Lung microvascular endothelial cell (primary cell): Measurements from ENCODE around the gene CDKN2AIPNL. TPM values are rescaled to one million over a fixed set of nuclear protein-coding genes. Genes with fewer than 3 reads are reported as not detected.
A peak's percentile ranks its signal among the peaks of the same experiment; 100 is the strongest.
"Not testable (repeated sequence)": the region's sequence is repeated elsewhere in the genome, so short reads cannot be mapped to it uniquely, and the experiment has no call there.

Experiments
- DNase-seq, 2 donors: peaks; one replicate each; pipeline versions ENCODE4 v3.0.0 to v3.0.0-alpha.2; 2010; ENCODE audit warnings: low read depth in 2 of 2
- total RNA-seq: library from RNA; depleted of rRNA; stranded (reverse); fragments of >200 nt; gene quantifications from 2 replicates; pipeline ENCODE4 v1.2.1, GENCODE V29; 2014

Gene CDKN2AIPNL
- total RNA-seq, 1 donor from 2014 or later, result 52.0 TPM

GRCh38 chr5:134438721-134439123, 27.0 kb upstream of the CDKN2AIPNL start:
- no peak for DNase-seq

- DNase-seq, result peak; percentile 54 to 64
Observed at GRCh38 chr5:134437847-134438581, 26.3 kb upstream of the CDKN2AIPNL start.

- DNase-seq, result peak; percentile 11
Observed at GRCh38 chr5:134437340-134437846, 25.7 kb upstream of the CDKN2AIPNL start.

- peak; percentile 86 to 88 for DNase-seq
Observed at GRCh38 chr5:134436523-134437339, 25.1 kb upstream of the CDKN2AIPNL start.

GRCh38 chr5:134435560-134435959, 23.9 kb upstream of the CDKN2AIPNL start:
- DNase-seq, result peak in 1 of 2 donors; percentile 50

GRCh38 chr5:134432677-134433359, 21.1 kb upstream of the CDKN2AIPNL start:
- peak in 1 of 2 donors; percentile 32 for DNase-seq

- DNase-seq, result no peak
Observed at GRCh38 chr5:134432174-134432573, 20.5 kb upstream of the CDKN2AIPNL start.

- no peak for DNase-seq
Observed at GRCh38 chr5:134430001-134430569, 18.4 kb upstream of the CDKN2AIPNL start.

GRCh38 chr5:134427540-134428041, 15.9 kb upstream of the CDKN2AIPNL start:
- DNase-seq, result no peak

GRCh38 chr5:134426361-134426760, 14.7 kb upstream of the CDKN2AIPNL start:
- DNase-seq, result no peak

GRCh38 chr5:134423376-134423775, 11.7 kb upstream of the CDKN2AIPNL start:
- DNase-seq, result no peak

- DNase-seq, result no peak
Observed at GRCh38 chr5:134422791-134423365, 11.2 kb upstream of the CDKN2AIPNL start.

GRCh38 chr5:134421038-134421437, 9.4 kb upstream of the CDKN2AIPNL start:
- DNase-seq, result not testable (repeated sequence)

GRCh38 chr5:134420343-134420742, 8.7 kb upstream of the CDKN2AIPNL start:
- DNase-seq, result peak in 1 of 2 donors; percentile 47

GRCh38 chr5:134418958-134419357, 7.3 kb upstream of the CDKN2AIPNL start:
- no peak for DNase-seq

GRCh38 chr5:134417707-134418106, 6.0 kb upstream of the CDKN2AIPNL start:
- DNase-seq, result no peak

GRCh38 chr5:134413046-134413445, 1.4 kb upstream of the CDKN2AIPNL start:
- no peak for DNase-seq

GRCh38 chr5:134411228-134411545, 494 bp downstream of the CDKN2AIPNL start:
- no peak for DNase-seq

GRCh38 chr5:134410822-134411221, 859 bp downstream of the CDKN2AIPNL start:
- DNase-seq, result no peak

GRCh38 chr5:134409321-134409720, 2.4 kb downstream of the CDKN2AIPNL start:
- no peak for DNase-seq

GRCh38 chr5:134406390-134406789, 5.3 kb downstream of the CDKN2AIPNL start:
- no peak for DNase-seq
